ENCODE measurements around the gene AP3S2.

- TF ChIP-seq POLR2AphosphoS5 (IDR thresholded peaks at IDR 0.05; ENCODE audit: insufficient read depth in 1 of 2, low read depth in 1 of 2) (no peak), CTCF (IDR thresholded peaks at IDR 0.05) (no peak), POLR2A (IDR thresholded peaks at IDR 0.05) (no peak)
Observed at GRCh38 chr15:89790206-89790605, 103.6 kb downstream of the AP3S2 start.

Data from vagina (tissue), 2 donors.